Measurements from ENCODE around the gene NCKAP5. TPM values are rescaled to one million over a fixed set of nuclear protein-coding genes. Genes with fewer than 3 reads are reported as not detected.

The NCKAP5 gene
- total and polyA plus RNA-seq, 2 of the 13 experiments (the other 11 are each of a cell fraction or from before 2014, with no cell fraction given) = 0.01 TPM; not detected in 1

GRCh38 chr2:132692816-132693215 is 875.4 kb downstream of the NCKAP5 start:
- Histone ChIP-seq H3K4me1 (ENCODE audit: insufficient read depth, low read length) (no peaks in the 10 kb centered on the region), H3K27ac (ENCODE audit: extremely low read length, insufficient read depth, low read length) (no peak overlapping the region), H3K9ac (ENCODE audit: insufficient read depth, low read depth, low read length) (no peak overlapping the region), H3K27me3 (ENCODE audit: control insufficient read depth in 1 of 2, insufficient read depth in 2 of 2, low read length in 2 of 2) (no peaks in the 10 kb centered on the region), H3K79me2 (ENCODE audit: insufficient read depth, low read length) (no peaks in the 10 kb centered on the region), H2AFZ (ENCODE audit: low read length) (no peak overlapping the region), H3K36me3 (replicated peaks in 1 of 2; ENCODE audit: control insufficient read depth in 1 of 2, insufficient read depth in 2 of 2, low read length in 2 of 2) (no peaks in the 10 kb centered on the region), H3K4me3 (replicated peaks in 1 of 3; ENCODE audit: insufficient read depth in 1 of 3, low read depth in 2 of 3, low read length in 3 of 3) (no peak overlapping the region), H4K20me1 (ENCODE audit: insufficient read depth, low read length) (no peaks in the 10 kb centered on the region), H3K9me3 (ENCODE audit: low read length) (no peaks in the 10 kb centered on the region), H3K4me2 (ENCODE audit: low read depth, low read length) (no peak overlapping the region)
- intact Hi-C loops (cut with micrococcal nuclease; ENCODE audit: unreplicated experiment) (no loop called here), in situ Hi-C loops (cut with HindIII; ENCODE audit: extremely low pct_ligation_motif_present, low pct_unique_long_range_greater_than_20kb) (no loop called here)
- DNase-seq (ENCODE audit: low spot score) (no peak), FAIRE-seq (no peak), ATAC-seq (no peak)
- no TSS peak for BruUV-seq (replicated peaks)
- POLR2A ChIA-PET = no interaction called here
- CTCF ChIA-PET (ENCODE audit: low intra/inter-chr PET ratio, low total read pairs) = no interaction called here
- no peak for TF ChIP-seq PITX1 (CRISPR knock-in tag; IDR thresholded peaks at IDR 0.05)
- TF ChIP-seq ZBTB43 (CRISPR knock-in tag; conservative IDR thresholded peaks at IDR 0.05) = no peak
- TF ChIP-seq ZNF776 (CRISPR knock-in tag; IDR thresholded peaks at IDR 0.05) = no peak
- TF ChIP-seq ZNF746 (CRISPR knock-in tag; IDR thresholded peaks at IDR 0.05) = no peak
- TF ChIP-seq RARG (CRISPR knock-in tag; IDR thresholded peaks at IDR 0.05; ENCODE audit: low read depth) = no peak
- TF ChIP-seq ZNF260 (CRISPR knock-in tag; IDR thresholded peaks at IDR 0.05; ENCODE audit: borderline replicate concordance, low read depth) = no peak
- no peak for TF ChIP-seq ZNF275 (CRISPR knock-in tag; IDR thresholded peaks at IDR 0.05; ENCODE audit: borderline replicate concordance)
- TF ChIP-seq ZNF572 (CRISPR knock-in tag; IDR thresholded peaks at IDR 0.05) = no peak
- TF ChIP-seq SNAPC4 (CRISPR knock-in tag; IDR thresholded peaks at IDR 0.05) = no peak
- no peak for TF ChIP-seq ZNF160 (CRISPR knock-in tag; IDR thresholded peaks at IDR 0.05)
- TF ChIP-seq ZNF343 (CRISPR knock-in tag; IDR thresholded peaks at IDR 0.05) = no peak
- no peak for TF ChIP-seq RFXANK (CRISPR knock-in tag; IDR thresholded peaks at IDR 0.05)
- TF ChIP-seq ZNF672 (CRISPR knock-in tag; IDR thresholded peaks at IDR 0.05) = no peak
- no peak for TF ChIP-seq KDM2A (CRISPR knock-in tag; IDR thresholded peaks at IDR 0.05; ENCODE audit: borderline replicate concordance, low read depth)
- no peak for TF ChIP-seq ZBTB14 (CRISPR knock-in tag; IDR thresholded peaks at IDR 0.05)
- TF ChIP-seq ZNF383 (CRISPR knock-in tag; IDR thresholded peaks at IDR 0.05; ENCODE audit: borderline replicate concordance) = no peak
- 38% methylated on average over 1 of the region's 1 CpG for WGBS (ENCODE audit: low lambda C conversion rate)

Measured in HepG2 (cell line).